Activated CD8-positive, alpha-beta T cell treated with anti-CD3 and anti-CD28 coated beads for 36 hours (primary cell): ENCODE results near the gene NEDD4L. TPM values are rescaled to one million over a fixed set of nuclear protein-coding genes. Genes with fewer than 3 reads are reported as not detected.
A peak's percentile ranks its signal among the peaks of the same experiment; 100 is the strongest.

Source experiments
- ATAC-seq: fragments of 200-7000 bp; cut with Tn5 transposase; one replicate; pipeline ENCODE4 v1.10.0; 2021; ENCODE audit warnings: mild to moderate bottlenecking, moderate library complexity
- CTCF ChIA-PET: fragments of 350-600 bp; sonication (Branson Sonifier 250); formaldehyde crosslinking; loops from one replicate; lab custom pipeline; 2021; ENCODE audit warnings: antibody characterized with exemption; lab: Charles Lee
- POLR2A ChIA-PET: fragments of 350-600 bp; sonication (Branson Sonifier 250); formaldehyde crosslinking; loops from one replicate; lab custom pipeline; 2021; ENCODE audit warnings: antibody characterized with exemption; lab: Charles Lee
- DNase-seq: peaks from one replicate; pipeline ENCODE4 v3.0.0-alpha.2; 2020
- H3K27ac Mint-ChIP-seq: one replicate; pipeline ENCODE4 v1.8.0; 2021; ENCODE audit warnings: mild to moderate bottlenecking, mixed read lengths
- H3K27me3 Mint-ChIP-seq: one replicate; pipeline ENCODE4 v1.8.0; 2021; ENCODE audit warnings: mixed read lengths
- H3K36me3 Mint-ChIP-seq: one replicate; pipeline ENCODE4 v1.8.0; 2021; ENCODE audit warnings: low read depth, mixed read lengths
- H3K4me1 Mint-ChIP-seq: one replicate; pipeline ENCODE4 v1.8.0; 2021; ENCODE audit warnings: low read depth, mixed read lengths
- H3K4me3 Mint-ChIP-seq: one replicate; pipeline ENCODE4 v1.8.0; 2021; ENCODE audit warnings: mild to moderate bottlenecking, moderate library complexity, mixed read lengths
- H3K9me3 Mint-ChIP-seq: one replicate; pipeline ENCODE4 v1.8.0; 2021; ENCODE audit warnings: mixed read lengths
- intact Hi-C: fragments of 100-400 bp; cut with micrococcal nuclease; formaldehyde crosslinking; loops from one replicate; pipeline ENCODE4 v1.10.0; 2022
- total RNA-seq, 2 experiments: library from RNA; stranded (reverse); gene quantifications; one replicate each; pipeline ENCODE4 v1.2.3, GENCODE V29; 2021
- TF ChIP-seq, protein P1 (sequence below): fragments of 200-600 bp; IDR thresholded peaks from one replicate; pipeline ENCODE4 v1.8.0; 2022; ENCODE audit warnings: antibody characterized with exemption, mild to moderate bottlenecking

The NEDD4L gene
- total RNA-seq, 2 experiments from 2014 or later, result 7.5 to 8.5 TPM

DNA sequence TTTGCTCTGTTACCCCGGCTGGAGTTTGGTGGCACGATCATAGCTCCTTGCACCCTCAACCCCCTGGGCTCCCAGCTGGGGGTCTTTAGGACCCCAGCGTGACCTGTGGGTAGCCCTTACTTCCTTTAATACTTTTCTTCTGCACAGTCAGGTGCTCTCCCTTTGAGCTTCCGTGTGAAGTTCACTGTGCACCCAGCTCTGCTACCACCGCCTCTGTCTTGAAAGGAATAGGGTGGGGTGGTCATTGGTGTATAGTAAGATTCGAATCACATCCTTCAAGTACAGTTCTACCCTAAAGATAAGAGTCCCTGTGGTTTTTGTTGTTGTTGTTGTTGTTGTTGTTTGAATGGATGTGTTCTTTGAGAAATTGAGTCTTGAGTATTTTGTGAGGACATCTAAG, 267.4 kb downstream of the NEDD4L start:
- no peak overlapping the region for H3K27ac Mint-ChIP-seq
- no peaks in the 10 kb centered on the region for H3K36me3 Mint-ChIP-seq

DNA sequence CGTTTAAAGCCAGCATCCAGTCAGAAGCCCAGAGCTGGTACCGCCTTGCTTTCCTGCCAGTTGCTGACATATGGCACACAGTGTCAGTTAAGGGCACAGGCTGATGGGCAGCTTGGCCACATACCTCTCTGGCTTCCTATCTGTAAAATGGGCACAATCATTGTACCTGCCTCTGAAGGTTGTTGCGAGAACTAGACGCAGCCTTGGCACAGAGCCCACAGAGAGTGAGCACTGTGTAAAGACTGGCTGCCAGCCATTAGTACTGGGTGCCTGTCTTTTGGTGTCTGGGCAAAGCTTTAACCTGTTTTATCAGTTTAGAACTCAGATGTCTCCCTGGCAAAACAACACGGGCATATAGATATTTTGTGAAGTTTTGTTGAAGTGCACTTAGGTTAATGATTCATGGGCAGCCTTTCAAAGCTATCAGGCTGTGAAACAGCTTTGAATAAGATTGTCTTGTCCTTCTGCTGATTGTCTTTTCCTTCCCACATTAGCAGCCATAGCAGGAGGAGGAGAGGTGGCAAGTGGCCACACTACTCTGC, 269.5 kb downstream of the NEDD4L start:
- Mint-ChIP-seq H3K27me3 (no peaks in the 10 kb centered on the region), H3K9me3 (no peaks in the 10 kb centered on the region), H3K4me1 (peaks cover 39% of the 10 kb centered on the region), H3K27ac (no peak overlapping the region), H3K4me3 (no peak overlapping the region), H3K36me3 (no peaks in the 10 kb centered on the region)
- ChIA-PET POLR2A (interaction anchor here (1.5 kb wide), 1 partner anchor 12 kb away, joined by 3 read pairs; no protein-coding TSS in a partner anchor), CTCF (interaction anchor here (0.6 to 1.1 kb wide), 2 partner anchors 8 to 10 kb away, joined by 3 to 4 read pairs; no protein-coding TSS in a partner anchor)
- TF ChIP-seq, protein P1, sequence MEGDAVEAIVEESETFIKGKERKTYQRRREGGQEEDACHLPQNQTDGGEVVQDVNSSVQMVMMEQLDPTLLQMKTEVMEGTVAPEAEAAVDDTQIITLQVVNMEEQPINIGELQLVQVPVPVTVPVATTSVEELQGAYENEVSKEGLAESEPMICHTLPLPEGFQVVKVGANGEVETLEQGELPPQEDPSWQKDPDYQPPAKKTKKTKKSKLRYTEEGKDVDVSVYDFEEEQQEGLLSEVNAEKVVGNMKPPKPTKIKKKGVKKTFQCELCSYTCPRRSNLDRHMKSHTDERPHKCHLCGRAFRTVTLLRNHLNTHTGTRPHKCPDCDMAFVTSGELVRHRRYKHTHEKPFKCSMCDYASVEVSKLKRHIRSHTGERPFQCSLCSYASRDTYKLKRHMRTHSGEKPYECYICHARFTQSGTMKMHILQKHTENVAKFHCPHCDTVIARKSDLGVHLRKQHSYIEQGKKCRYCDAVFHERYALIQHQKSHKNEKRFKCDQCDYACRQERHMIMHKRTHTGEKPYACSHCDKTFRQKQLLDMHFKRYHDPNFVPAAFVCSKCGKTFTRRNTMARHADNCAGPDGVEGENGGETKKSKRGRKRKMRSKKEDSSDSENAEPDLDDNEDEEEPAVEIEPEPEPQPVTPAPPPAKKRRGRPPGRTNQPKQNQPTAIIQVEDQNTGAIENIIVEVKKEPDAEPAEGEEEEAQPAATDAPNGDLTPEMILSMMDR, result no peak
- intact Hi-C loops, result no loop called here
- no peak for DNase-seq
- no peak for ATAC-seq

More for the DNA sequence above, 267.4 kb downstream of the NEDD4L start:
- intact Hi-C loops, result no loop called here
- peaks cover 1% of the 10 kb centered on the region for H3K9me3 Mint-ChIP-seq
- ChIA-PET POLR2A (no interaction called here), CTCF (interaction anchor here (0.8 to 1.6 kb wide), 3 partner anchors 10 to 210 kb away, joined by 3 to 4 read pairs (median 3); no protein-coding TSS in a partner anchor)
- no peak for DNase-seq
- ATAC-seq, result peak; percentile 50
- TF ChIP-seq, protein P1, result no peak
- H3K4me3 Mint-ChIP-seq, result no peak overlapping the region
- H3K27me3 Mint-ChIP-seq, result no peaks in the 10 kb centered on the region
- H3K4me1 Mint-ChIP-seq, result peaks cover 30% of the 10 kb centered on the region

DNA sequence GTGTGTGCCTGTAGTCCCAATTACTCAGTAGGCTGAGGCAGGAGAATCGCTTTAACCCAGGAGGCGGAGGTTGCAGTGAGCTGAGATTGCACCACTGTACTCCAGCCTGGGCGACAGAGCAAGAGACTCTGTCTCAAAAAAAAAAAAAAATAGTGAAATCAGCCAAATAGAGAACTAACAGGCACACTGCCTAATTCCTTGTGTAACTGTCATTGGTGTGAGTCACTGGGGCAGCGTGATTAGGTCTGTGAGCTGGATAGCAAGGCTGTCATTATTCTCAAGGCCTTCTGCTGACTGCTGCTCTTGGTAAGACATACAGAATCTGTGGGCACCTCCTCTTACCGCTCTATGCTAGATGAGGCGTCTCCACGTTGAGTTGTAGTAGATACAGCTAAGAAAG, 270.3 kb downstream of the NEDD4L start:
- Mint-ChIP-seq H3K27me3 (no peaks in the 10 kb centered on the region), H3K4me3 (no peak overlapping the region), H3K36me3 (no peaks in the 10 kb centered on the region), H3K4me1 (peaks cover 35% of the 10 kb centered on the region), H3K27ac (no peak overlapping the region), H3K9me3 (no peaks in the 10 kb centered on the region)
- TF ChIP-seq, protein P1, result no peak
- ATAC-seq (no peak), DNase-seq (no peak)
- POLR2A ChIA-PET, result interaction anchor here (0.6 to 1.5 kb wide), 2 partner anchors 13 to 40 kb away, joined by 3 read pairs; no protein-coding TSS in a partner anchor
- intact Hi-C loops, result no loop called here
- CTCF ChIA-PET, result interaction anchor here (1.1 to 1.3 kb wide), 2 partner anchors 10 to 20 kb away, joined by 4 read pairs; no protein-coding TSS in a partner anchor

DNA sequence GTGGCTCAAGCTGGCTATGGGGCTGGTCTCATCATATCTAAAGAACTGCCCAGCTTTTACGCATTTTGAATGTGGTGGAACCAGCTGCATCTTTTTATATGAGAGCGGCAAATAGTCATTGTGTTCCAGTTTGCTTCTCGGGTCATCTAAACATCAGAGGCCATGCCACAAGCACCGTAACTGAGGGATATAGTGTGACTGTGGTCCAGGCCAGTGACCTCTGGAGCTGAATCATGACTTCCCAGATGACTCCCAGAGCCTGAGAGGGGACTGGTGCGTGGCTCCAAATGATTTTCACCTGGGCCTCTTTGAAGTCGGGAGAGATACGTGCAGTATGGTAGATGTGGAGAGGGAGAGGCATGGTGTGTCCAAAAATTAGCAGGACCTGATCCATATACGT, 271.0 kb downstream of the NEDD4L start:
- no peaks in the 10 kb centered on the region for H3K27me3 Mint-ChIP-seq
- POLR2A ChIA-PET, result interaction anchor here (1.5 kb wide), 1 partner anchor 13 kb away, joined by 3 read pairs; no protein-coding TSS in a partner anchor
- intact Hi-C loops, result no loop called here
- no peak for DNase-seq
- CTCF ChIA-PET, result interaction anchor here (0.6 to 1.3 kb wide), 2 partner anchors 20 to 109 kb away, joined by 3 to 4 read pairs; no protein-coding TSS in a partner anchor
- peaks cover 30% of the 10 kb centered on the region for H3K4me1 Mint-ChIP-seq
- no peak for ATAC-seq
- H3K27ac Mint-ChIP-seq, result no peak overlapping the region
- no peak overlapping the region for H3K4me3 Mint-ChIP-seq
- H3K36me3 Mint-ChIP-seq, result no peaks in the 10 kb centered on the region
- TF ChIP-seq, protein P1, result no peak
- H3K9me3 Mint-ChIP-seq, result no peaks in the 10 kb centered on the region

DNA sequence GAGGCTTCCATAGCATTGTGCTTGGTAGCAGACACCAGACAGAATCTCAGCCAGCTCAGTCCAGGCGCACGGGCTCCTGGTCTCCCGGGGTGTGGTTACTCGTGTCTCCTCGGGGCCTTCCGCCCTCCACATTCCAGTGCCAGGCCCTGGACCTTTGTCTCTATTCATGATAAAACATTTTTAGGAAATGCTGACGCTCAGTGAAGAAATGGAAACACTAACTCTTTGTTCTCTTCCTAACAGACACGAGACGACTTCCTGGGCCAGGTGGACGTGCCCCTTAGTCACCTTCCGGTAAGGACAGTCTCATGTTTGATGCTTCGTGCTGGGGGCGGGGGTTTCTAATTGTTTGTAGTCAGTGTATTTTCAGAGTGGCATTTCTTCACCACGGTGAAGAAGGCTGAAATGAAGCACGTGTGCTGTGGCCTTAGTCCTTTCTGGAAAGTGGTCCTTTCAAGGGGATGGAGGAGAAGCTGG, 271.8 kb downstream of the NEDD4L start:
- Mint-ChIP-seq H3K27ac (no peak overlapping the region), H3K4me3 (no peak overlapping the region), H3K4me1 (peaks cover 22% of the 10 kb centered on the region), H3K9me3 (no peaks in the 10 kb centered on the region), H3K36me3 (no peaks in the 10 kb centered on the region), H3K27me3 (no peaks in the 10 kb centered on the region)
- DNase-seq (no peak), ATAC-seq (no peak)
- POLR2A ChIA-PET, result no interaction called here
- TF ChIP-seq, protein P1, result no peak
- CTCF ChIA-PET, result interaction anchor here (0.6 to 1.3 kb wide), 2 partner anchors 21 to 110 kb away, joined by 3 to 4 read pairs; no protein-coding TSS in a partner anchor
- intact Hi-C loops, result no loop called here
